A549 treated with Hydrocortisone at 1 μM for 4 hours (cell line): ENCODE results near the gene MAFF. TPM values are rescaled to one million over a fixed set of nuclear protein-coding genes. Genes with fewer than 3 reads are reported as not detected.

Source experiments
- total RNA-seq: library from RNA; stranded (reverse); fragments of 200-300 nt; extraction: Qiagen RNA extraction; gene quantifications from 5 replicates; pipeline ENCODE4 v1.2.3, GENCODE V29; 2022

The MAFF gene
- 19.8 to 27.5 TPM (median 20.8 TPM) in 5 replicates for total RNA-seq

GRCh38 chr22:38201711-38202436 lies at the start of gene MAFF:
TSS of gene MAFF (plus strand) at chr22:38201994. CDS start at chr22:38213854, 11,860 bp downstream.

GRCh38 chr22:38181453-38182200 lies 20.2 kb upstream of the MAFF start, which contains the start of gene PLA2G6:
TSS of gene PLA2G6 (minus strand) at chr22:38181830. CDS start at chr22:38169426, 12,404 bp downstream.

Other genes starting within 250 kb of the MAFF start
- gene C22orf23, start 248.4 kb upstream of the MAFF start, total RNA-seq, result 0.21 to 0.37 TPM (median 0.28 TPM) in 5 replicates
- gene POLR2F, start 248.3 kb upstream of the MAFF start, total RNA-seq, result 105 to 148 TPM (median 134 TPM) in 5 replicates
- gene SOX10, start 217.4 kb upstream of the MAFF start, total RNA-seq, result 0.10 TPM in 1 of 5 replicates, not detected in the others
- 10.4 to 14.3 TPM (median 11.2 TPM) in 5 replicates for gene PICK1, start 144.6 kb upstream of the MAFF start, total RNA-seq
- gene SLC16A8, start 117.8 kb upstream of the MAFF start, total RNA-seq, result not detected in 5 replicates
- gene BAIAP2L2, start 91.3 kb upstream of the MAFF start, total RNA-seq, result 5.3 to 8.0 TPM (median 7.2 TPM) in 5 replicates
- gene PLA2G6, start 20.2 kb upstream of the MAFF start, total RNA-seq, result 3.7 to 5.3 TPM (median 4.4 TPM) in 5 replicates
- gene TMEM184B, start 71.0 kb downstream of the MAFF start, total RNA-seq, result 47.8 to 59.0 TPM (median 55.0 TPM) in 5 replicates
- gene CSNK1E, start 115.4 kb downstream of the MAFF start, total RNA-seq, result 86.3 to 102 TPM (median 95.7 TPM) in 5 replicates